ENCODE measurements around the gene CDK14. TPM values are rescaled to one million over a fixed set of nuclear protein-coding genes. Genes with fewer than 3 reads are reported as not detected.
"Not testable (repeated sequence)": the region's sequence is repeated elsewhere in the genome, so short reads cannot be mapped to it uniquely, and the experiment has no call there.

The CDK14 gene
- total RNA-seq, 8 experiments from 2014 or later, result 9.9 to 50.5 (median 13.3) TPM

GRCh38 chr7:90761584-90761983 lies 165.5 kb downstream of the CDK14 start:
- in situ Hi-C loops (cut with MboI; ENCODE audit: low pct_unique_long_range_greater_than_20kb in 2 of 9, low sequenced_read_pairs in 9 of 9, unreplicated experiment in 9 of 9), result no loop called here
- Histone ChIP-seq H3K4me1 (replicated peaks in 1 of 2) (peaks cover 0 to 4% of the 10 kb centered on the region in 2 donors), H3K27ac (no peak overlapping the region), H3K4me3 (no peak overlapping the region)
- 60 to 100% (median 83%) methylated on average over 1 of the region's 1 CpG; no CpG with 5 or more reads in 6 of the 10 experiments for WGBS, 10 experiments
- ATAC-seq (replicated peaks in 6 of 8), result no peak

DNA sequence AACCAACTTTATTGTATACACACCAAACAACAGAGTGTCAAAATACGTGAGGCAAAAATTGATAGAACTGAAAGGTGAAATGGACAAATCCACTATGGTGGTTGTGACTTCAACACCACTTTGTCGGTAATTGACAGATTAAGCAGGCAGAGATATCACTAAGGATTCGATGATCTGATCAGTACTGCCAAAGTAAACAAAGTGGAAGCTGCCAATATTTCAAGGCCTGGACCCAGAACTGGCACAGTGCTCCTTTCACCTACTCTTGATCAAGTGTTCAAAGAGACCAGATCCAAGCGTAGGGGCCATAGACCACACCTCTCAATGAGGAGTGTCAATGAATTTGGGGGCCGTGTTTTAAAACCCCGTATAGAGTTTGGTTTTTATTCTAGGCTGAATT lies 167.0 kb downstream of the CDK14 start:
- H3K4me1 ChIP-seq (replicated peaks in 1 of 2), result peaks cover 0 to 4% of the 10 kb centered on the region in 2 donors
- no peak for ATAC-seq (replicated peaks in 6 of 8)
- WGBS, 10 experiments, result 87 to 100% (median 95%) methylated on average over 1 to 6 of the region's 6 CpGs
- H3K27ac ChIP-seq, result no peak overlapping the region
- in situ Hi-C loops (cut with MboI; ENCODE audit: low pct_unique_long_range_greater_than_20kb in 2 of 9, low sequenced_read_pairs in 9 of 9, unreplicated experiment in 9 of 9), result no loop called here
- H3K4me3 ChIP-seq, result no peak overlapping the region

- H3K4me3 ChIP-seq, result no peak overlapping the region
- no peak overlapping the region for H3K27ac ChIP-seq
- in situ Hi-C loops (cut with MboI; ENCODE audit: low pct_unique_long_range_greater_than_20kb in 2 of 9, low sequenced_read_pairs in 9 of 9, unreplicated experiment in 9 of 9), result no loop called here
- H3K4me1 ChIP-seq (replicated peaks in 1 of 2), result peaks cover 0 to 3% of the 10 kb centered on the region in 2 donors
- ATAC-seq (replicated peaks in 6 of 8), result no peak
- 79 to 100% (median 91%) methylated on average over 2 of the region's 2 CpGs for WGBS, 10 experiments
Measured at GRCh38 chr7:90764848-90765570, 168.9 kb downstream of the CDK14 start.

GRCh38 chr7:90766814-90767564 lies 170.9 kb downstream of the CDK14 start:
- no peak overlapping the region for H3K4me3 ChIP-seq
- 27 to 100% (median 76%) methylated on average over 1 to 7 of the region's 7 CpGs for WGBS, 10 experiments
- in situ Hi-C loops (cut with MboI; ENCODE audit: low pct_unique_long_range_greater_than_20kb in 2 of 9, low sequenced_read_pairs in 9 of 9, unreplicated experiment in 9 of 9), result no loop called here
- ATAC-seq (replicated peaks in 6 of 8), result peak in 5 of 8 experiments; percentile 82 to 97 (median 88)
- H3K4me1 ChIP-seq (replicated peaks in 1 of 2), result no peaks in the 10 kb centered on the region
- H3K27ac ChIP-seq, result no peak overlapping the region

DNA sequence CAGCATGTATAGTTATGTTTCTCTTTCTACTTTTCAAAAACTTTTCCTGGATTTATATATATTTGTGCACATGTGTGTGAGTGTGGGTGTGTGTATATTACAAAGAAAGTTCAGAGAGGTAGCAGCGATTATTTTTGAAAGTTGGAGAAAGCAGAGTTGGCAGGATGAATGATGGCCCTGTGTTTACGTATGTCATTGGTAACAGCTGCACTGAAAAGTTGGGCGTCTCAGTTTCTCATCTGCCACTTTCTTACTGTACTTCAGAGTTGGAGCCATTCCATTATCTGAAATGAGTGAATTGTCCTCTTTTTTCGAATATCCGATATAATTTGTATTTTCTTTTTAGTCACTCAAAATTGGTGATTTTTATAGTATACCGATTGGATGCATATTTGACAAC lies 172.2 kb downstream of the CDK14 start:
- WGBS, 10 experiments, result 30 to 100% (median 86%) methylated on average over 1 to 6 of the region's 6 CpGs
- ATAC-seq (replicated peaks in 6 of 8), result no peak
- Histone ChIP-seq H3K4me3 (no peak overlapping the region), H3K4me1 (replicated peaks in 1 of 2) (no peaks in the 10 kb centered on the region), H3K27ac (no peak overlapping the region)
- in situ Hi-C loops (cut with MboI; ENCODE audit: low pct_unique_long_range_greater_than_20kb in 2 of 9, low sequenced_read_pairs in 9 of 9, unreplicated experiment in 9 of 9), result no loop called here

DNA sequence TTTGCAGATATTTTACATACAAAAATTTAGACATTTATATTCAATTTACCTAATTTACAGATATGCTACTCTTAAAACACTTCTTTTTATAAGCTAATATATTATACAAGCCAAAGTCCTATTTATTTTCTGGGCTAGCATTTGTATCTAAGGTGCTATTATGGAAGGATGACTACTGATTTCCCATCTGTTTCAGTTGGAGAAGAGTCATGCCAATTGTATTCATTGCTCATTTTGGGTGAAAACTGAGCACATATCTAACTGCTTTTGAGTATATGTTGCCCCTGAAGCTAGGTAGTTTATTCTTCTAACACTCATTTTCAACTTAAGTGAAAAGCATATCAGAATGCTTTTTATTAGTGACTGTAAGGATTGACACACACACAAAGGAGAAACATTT lies 172.9 kb downstream of the CDK14 start:
- in situ Hi-C loops (cut with MboI; ENCODE audit: low pct_unique_long_range_greater_than_20kb in 2 of 9, low sequenced_read_pairs in 9 of 9, unreplicated experiment in 9 of 9), result no loop called here
- Histone ChIP-seq H3K4me1 (replicated peaks in 1 of 2) (no peaks in the 10 kb centered on the region), H3K27ac (no peak overlapping the region), H3K4me3 (no peak overlapping the region)
- no peak for ATAC-seq (replicated peaks in 6 of 8)

DNA sequence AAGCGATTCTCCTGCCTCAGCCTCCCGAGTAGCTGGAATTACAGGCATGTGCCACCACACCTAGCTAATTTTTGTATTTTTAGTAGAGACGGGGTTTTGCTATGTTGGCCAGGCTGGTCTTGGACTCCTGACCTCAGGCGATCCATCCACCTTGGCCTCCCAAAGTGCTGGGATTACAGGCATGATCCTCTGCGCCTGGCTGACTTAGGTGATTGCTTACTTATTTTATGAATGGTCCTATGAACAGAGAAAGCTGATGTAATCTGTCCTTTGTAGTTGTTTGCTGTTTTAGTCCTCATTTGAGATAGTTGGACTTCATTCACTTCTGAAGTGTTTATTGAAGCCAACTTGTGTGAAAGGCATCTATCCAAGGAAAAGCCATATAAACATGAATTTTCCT lies 173.4 kb downstream of the CDK14 start:
- ATAC-seq (replicated peaks in 6 of 8); H3K4me3 ChIP-seq; H3K4me1 ChIP-seq (replicated peaks in 1 of 2); H3K27ac ChIP-seq; in situ Hi-C loops (cut with MboI; ENCODE audit: low pct_unique_long_range_greater_than_20kb in 2 of 9, low sequenced_read_pairs in 9 of 9, unreplicated experiment in 9 of 9): not testable (repeated sequence)
- 86 to 100% (median 96%) methylated on average over 1 to 5 of the region's 5 CpGs; no CpG with 5 or more reads in 4 of the 10 experiments for WGBS, 10 experiments

DNA sequence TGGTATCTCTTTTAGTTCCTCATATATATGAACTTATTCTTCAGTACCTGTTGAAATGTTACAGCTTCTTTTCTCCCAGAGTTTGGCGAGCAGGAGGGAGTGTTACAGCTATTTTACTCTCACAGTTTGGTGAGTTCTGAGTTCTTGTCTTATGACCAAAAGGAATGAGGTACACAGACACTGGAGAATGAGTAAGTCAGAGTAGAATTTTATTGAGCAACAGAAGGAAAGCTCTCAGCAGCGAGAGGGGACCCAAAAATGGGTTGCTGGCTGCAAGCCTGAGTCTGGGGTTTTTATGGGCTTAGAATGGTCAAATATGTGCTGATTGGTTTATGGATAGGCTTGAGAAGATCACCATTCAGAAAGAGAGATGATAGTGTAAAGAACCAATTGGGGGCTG lies 175.2 kb downstream of the CDK14 start:
- Histone ChIP-seq H3K4me1 (replicated peaks in 1 of 2) (no peaks in the 10 kb centered on the region), H3K4me3 (no peak overlapping the region), H3K27ac (no peak overlapping the region)
- in situ Hi-C loops (cut with MboI; ENCODE audit: low pct_unique_long_range_greater_than_20kb in 2 of 9, low sequenced_read_pairs in 9 of 9, unreplicated experiment in 9 of 9), result no loop called here
- no peak for ATAC-seq (replicated peaks in 6 of 8)
- 60 to 100% (median 87%) methylated on average over 1 to 2 of the region's 2 CpGs; no CpG with 5 or more reads in 2 of the 10 experiments for WGBS, 10 experiments

- no peak overlapping the region for H3K4me3 ChIP-seq
- in situ Hi-C loops (cut with MboI; ENCODE audit: low pct_unique_long_range_greater_than_20kb in 2 of 9, low sequenced_read_pairs in 9 of 9, unreplicated experiment in 9 of 9), result no loop called here
- ATAC-seq (replicated peaks in 6 of 8), result no peak
- 83 to 100% (median 92%) methylated on average over 1 to 6 of the region's 6 CpGs for WGBS, 10 experiments
- no peak overlapping the region for H3K27ac ChIP-seq
- no peaks in the 10 kb centered on the region for H3K4me1 ChIP-seq (replicated peaks in 1 of 2)
Measured at GRCh38 chr7:90772410-90772809, 176.3 kb downstream of the CDK14 start.

GRCh38 chr7:90773269-90773668 lies 177.1 kb downstream of the CDK14 start:
- Histone ChIP-seq H3K4me3 (no peak overlapping the region), H3K4me1 (replicated peaks in 1 of 2) (no peaks in the 10 kb centered on the region), H3K27ac (no peak overlapping the region)
- in situ Hi-C loops (cut with MboI; ENCODE audit: low pct_unique_long_range_greater_than_20kb in 2 of 9, low sequenced_read_pairs in 9 of 9, unreplicated experiment in 9 of 9), result no loop called here
- 100% methylated on average over 1 to 3 of the region's 3 CpGs; no CpG with 5 or more reads in 3 of the 10 experiments for WGBS, 10 experiments
- ATAC-seq (replicated peaks in 6 of 8), result no peak

DNA sequence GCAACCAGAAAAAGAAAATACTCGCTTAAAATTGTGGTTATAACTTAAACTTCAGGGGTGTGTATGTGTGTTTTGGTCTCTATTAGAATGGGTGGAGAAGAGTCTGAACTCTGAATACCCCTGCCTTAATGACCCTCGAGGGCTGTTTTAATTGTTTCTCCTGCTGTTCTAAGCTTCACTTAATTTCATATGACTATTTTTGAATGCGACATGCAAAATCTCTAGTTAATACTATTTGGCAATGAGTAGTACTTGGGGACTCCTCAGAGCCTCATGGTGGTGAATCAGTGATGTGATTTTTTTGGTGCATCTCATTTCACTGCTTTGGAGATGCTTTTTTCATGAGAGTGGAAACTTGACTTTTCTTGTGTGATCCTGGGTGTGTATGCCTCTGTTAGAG lies 178.6 kb downstream of the CDK14 start:
- Histone ChIP-seq H3K4me3 (no peak overlapping the region), H3K4me1 (replicated peaks in 1 of 2) (no peaks in the 10 kb centered on the region), H3K27ac (no peak overlapping the region)
- WGBS, 10 experiments, result 49 to 100% (median 89%) methylated on average over 2 to 3 of the region's 3 CpGs; no CpG with 5 or more reads in 2 of the 10 experiments
- no peak for ATAC-seq (replicated peaks in 6 of 8)
- in situ Hi-C loops (cut with MboI; ENCODE audit: low pct_unique_long_range_greater_than_20kb in 2 of 9, low sequenced_read_pairs in 9 of 9, unreplicated experiment in 9 of 9), result no loop called here

DNA sequence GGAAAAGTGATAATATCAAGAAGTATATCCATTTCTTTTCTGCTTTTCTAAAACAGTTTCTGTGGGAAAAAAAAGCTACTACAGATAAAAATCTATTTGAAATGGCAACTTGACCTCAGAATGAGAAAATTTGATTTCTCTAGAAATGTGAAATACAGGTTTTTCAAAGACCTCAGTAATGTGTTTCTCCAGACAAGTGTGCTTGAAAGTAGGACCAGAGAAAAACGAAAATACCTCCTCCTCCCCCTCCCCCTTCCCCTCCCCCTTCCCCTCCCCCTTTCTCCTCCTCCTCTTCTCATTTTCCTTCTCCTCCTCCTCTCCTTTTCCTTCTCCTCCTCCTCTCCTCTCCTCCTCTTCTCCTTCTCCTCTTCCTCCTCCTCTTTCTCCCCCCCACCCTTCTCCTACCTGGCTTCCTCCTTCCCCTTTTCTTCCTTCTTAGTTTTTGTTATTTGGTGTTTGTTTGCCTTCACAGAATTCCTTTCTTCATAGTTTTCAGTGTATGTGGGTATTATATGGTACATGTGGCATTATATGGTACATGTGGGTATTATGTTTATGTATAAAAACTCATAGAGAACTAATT lies 179.4 kb downstream of the CDK14 start:
- in situ Hi-C loops (cut with MboI; ENCODE audit: low pct_unique_long_range_greater_than_20kb in 2 of 9, low sequenced_read_pairs in 9 of 9, unreplicated experiment in 9 of 9), result no loop called here
- 50 to 100% (median 55%) methylated on average over 1 of the region's 1 CpG; no CpG with 5 or more reads in 6 of the 10 experiments for whole genome bisulfite sequencing, 10 experiments
- no peaks in the 10 kb centered on the region for H3K4me1 ChIP-seq (replicated peaks in 1 of 2)
- H3K4me3 ChIP-seq, result no peak overlapping the region
- no peak overlapping the region for H3K27ac ChIP-seq
- no peak for ATAC-seq (replicated peaks in 6 of 8)

GRCh38 chr7:90777041-90777440 lies 180.9 kb downstream of the CDK14 start:
- no peak overlapping the region for H3K27ac ChIP-seq
- 69 to 100% (median 87%) methylated on average over 1 to 2 of the region's 2 CpGs; no CpG with 5 or more reads in 2 of the 10 experiments for WGBS, 10 experiments
- in situ Hi-C loops (cut with MboI; ENCODE audit: low pct_unique_long_range_greater_than_20kb in 2 of 9, low sequenced_read_pairs in 9 of 9, unreplicated experiment in 9 of 9), result no loop called here

More at GRCh38 chr7:90777041-90777440, 180.9 kb downstream of the CDK14 start:
- no peak overlapping the region for H3K4me3 ChIP-seq
- H3K4me1 ChIP-seq (replicated peaks in 1 of 2), result no peaks in the 10 kb centered on the region
- ATAC-seq (replicated peaks in 6 of 8), result no peak

Data from motor neuron (in vitro differentiated cells).